GM18861 (cell line): ENCODE data around the gene XXYLT1.
"Not testable (repeated sequence)": the region's sequence is repeated elsewhere in the genome, so short reads cannot be mapped to it uniquely, and the experiment has no call there.

Experiments used
- ATAC-seq: cut with Tn5 transposase; IDR thresholded peaks from one replicate; pipeline ENCODE4 v1.9.1; 2021; ENCODE audit not compliant: unreplicated experiment

XXYLT1 gene

GRCh38 chr3:195056506-195056905, 214.5 kb downstream of the XXYLT1 start:
- ATAC-seq: no peak

- no peak for ATAC-seq
Observed at GRCh38 chr3:195054311-195054710, 216.6 kb downstream of the XXYLT1 start.

GRCh38 chr3:195052939-195053338, 218.0 kb downstream of the XXYLT1 start:
- no peak for ATAC-seq

- not testable (repeated sequence) for ATAC-seq
Observed at GRCh38 chr3:195050296-195050695, 220.7 kb downstream of the XXYLT1 start.

DNA sequence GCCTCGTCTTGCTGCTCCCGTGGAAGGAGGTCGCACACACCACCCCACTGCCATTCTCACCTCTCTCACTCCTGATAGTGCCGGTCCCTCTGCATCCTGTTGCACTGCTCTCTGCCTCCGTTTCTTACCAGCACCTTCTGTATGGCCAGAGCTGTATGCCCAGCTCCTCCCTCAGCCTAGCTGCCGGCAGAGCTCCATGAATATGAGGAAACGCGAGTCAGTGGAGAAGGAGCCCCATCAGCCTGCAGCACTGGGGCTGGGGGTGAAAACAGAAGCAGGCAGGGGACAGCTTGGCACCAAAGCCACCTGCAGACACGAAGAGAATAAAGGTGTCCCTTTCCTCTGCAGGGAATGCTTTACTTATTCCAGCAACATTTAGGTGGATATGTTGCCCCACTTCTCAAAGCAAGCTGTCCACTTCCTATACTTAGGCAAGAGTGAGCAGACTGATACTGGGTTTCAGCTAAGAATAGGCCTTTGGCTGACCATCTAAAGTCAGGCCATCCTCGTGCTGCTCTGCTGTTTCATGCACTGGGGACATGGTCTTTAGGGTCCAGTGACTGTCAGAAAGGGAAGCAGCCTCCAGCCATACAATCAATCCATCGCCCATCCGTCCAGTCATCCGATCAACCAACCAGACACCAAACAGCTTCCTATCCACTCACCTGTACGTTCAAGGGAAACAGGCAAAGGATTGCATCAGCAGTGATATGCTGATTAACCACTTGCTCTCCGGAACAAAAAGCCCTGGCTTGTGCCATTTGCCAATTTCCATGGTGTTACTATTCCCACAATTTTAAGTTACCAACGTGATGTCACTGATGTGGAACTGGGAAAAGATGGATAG, 222.7 kb downstream of the XXYLT1 start:
- no peak for ATAC-seq

DNA sequence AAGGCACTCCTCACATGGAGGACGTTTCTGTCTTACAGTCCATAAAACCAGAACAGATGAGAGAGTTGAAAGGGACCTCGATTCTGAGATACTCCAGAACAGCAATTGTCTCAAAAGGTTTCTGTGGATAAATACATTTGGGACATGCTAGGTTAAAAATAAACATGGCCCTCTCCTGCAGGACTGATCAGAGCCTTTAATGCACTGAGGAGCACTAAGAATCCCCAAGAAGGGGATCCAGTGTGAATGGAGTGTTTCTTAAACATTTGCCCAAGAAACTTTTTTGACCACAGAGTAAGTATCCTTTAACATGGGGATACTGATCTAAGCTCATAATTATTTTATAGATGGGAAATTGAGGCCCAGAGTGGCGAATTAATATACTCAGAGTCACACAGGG, 223.4 kb downstream of the XXYLT1 start:
- ATAC-seq: no peak

DNA sequence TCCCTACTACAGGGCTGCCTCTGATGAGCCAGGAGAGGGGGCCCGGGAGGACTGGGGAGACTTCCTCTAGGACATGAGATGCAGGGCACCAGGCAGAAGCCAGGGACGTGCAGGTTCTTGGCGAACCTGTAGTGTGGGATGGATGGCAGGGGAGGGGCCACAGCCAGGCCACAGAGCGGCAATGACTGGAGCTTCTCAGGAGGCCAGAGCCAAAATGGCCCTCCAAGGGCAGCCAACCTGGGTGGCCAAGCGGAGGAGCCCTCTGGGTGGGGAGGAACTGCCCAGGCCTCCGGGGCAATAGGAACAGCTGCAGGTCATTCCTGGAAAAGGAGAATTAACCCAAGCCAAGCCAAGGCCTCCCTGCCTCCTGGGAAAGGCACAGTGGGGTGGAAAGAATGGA, 224.5 kb downstream of the XXYLT1 start:
- ATAC-seq: no peak

GRCh38 chr3:195045481-195046210, 225.3 kb downstream of the XXYLT1 start:
- ATAC-seq: no peak

DNA sequence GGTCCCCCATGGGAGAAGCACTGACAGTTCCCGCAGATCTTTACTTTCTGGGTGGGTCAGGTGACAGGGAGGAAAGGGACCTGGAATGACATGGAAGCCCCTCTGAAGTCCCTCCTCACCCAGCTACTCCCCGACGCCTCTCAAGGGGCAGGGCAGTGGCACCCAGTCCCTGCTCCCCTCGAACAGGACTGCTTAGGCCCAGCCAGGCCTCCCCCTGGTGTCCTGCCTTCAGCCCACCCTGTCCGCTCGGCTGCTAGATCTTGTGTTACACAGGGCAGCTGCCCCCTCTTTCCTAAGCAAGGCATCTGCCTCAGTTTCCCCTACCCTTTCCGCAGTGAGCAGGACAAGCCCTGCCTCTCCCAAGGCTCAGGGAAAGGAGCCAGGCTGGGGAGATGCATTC, 226.5 kb downstream of the XXYLT1 start:
- no peak for ATAC-seq

GRCh38 chr3:195043607-195044339, 227.2 kb downstream of the XXYLT1 start:
- ATAC-seq: no peak

DNA sequence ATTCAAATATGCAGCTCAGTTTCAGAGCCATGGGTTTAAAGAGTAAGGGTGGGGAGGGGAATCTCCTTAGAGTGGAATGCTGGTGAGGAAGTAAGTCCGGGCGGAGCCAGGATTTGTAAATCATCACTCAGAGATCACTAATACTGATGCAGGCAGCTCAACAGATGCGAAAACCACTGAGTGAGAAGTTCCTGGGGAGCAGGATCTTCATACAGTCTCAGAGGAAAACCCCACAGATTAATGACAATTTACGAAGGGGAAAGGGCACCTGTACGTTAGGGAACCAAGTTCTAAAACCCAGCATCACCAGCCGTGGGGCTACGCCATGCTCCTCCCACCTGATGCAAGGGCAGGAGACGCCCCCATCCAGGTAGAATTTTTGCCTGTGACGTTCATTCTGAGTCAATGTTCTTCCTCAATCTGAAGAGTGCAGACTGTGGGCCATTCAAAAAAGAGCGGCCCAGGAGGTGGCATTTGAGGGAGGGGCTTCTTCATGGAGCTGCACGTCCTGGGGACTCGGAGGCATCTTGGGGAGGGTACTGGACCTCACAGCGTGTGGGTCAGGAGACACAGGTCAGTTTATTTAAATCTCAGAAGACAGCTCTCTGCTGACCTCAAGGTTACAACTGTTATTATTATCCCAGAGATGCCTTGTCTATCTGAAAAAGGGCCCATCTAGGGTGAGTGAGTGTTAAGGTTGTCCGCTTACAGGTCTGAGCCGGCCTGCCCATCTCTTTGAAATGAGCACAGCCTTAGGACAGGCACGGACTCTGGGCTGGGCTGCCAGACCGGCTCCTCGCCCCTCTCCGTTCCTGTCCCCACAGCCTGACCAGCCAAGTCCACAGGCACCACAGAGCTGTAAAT, 228.0 kb downstream of the XXYLT1 start:
- ATAC-seq: no peak

GRCh38 chr3:195041871-195042742, 228.9 kb downstream of the XXYLT1 start:
- no peak for ATAC-seq

GRCh38 chr3:195040773-195041520, 230.0 kb downstream of the XXYLT1 start:
- ATAC-seq: no peak

GRCh38 chr3:195040094-195040493, 230.9 kb downstream of the XXYLT1 start:
- no peak for ATAC-seq

DNA sequence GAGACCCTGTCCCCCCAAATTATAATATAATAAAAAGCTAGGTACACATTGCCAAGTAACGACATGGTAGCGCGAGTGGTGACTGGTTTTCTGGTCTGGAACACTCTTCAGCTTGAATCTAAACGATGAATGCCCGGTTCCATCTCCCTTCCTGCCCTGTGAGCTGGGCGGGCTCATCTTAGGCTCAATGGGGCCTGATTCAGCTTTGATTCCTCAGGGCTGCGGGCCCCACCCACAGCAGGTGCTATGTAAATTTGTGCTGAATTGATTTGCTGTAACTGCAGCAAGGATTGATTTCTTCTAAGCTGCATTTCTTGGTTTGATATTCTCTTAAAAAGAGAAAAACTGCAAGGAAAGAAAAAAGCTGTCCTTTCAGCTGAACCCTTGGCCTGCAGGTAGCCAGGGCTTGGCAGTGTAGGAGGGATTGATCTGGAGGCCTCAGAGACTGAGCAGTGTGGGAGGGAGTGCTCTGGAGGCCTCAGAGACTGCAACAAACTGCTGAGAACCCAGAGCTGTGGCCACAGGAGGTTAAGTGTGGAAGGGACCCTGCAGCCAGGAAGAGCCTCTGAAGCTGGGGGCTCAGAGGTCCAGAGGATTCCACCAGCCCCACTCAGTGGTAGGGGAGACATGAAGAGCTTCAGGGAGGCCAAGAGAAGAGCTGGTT, 231.6 kb downstream of the XXYLT1 start:
- ATAC-seq: no peak

DNA sequence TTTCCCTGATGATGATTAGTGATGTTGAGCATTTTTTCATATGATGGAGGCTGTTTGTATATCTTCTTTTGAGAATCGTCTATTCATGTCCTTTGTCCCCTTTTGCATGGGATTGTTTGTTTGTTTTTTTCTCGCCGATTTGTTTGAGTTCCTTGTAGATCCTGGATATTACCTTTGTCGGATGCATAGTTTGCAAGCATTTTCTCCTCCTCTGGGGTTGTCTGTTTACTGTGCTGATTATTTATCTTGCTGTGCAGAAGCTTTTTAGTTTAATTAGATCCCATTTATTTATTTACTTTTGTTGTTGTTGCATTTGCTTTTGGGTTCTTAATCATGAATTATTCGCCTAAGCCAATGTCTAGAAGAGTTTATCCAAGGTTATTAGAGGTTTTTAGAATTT, 232.8 kb downstream of the XXYLT1 start:
- no peak for ATAC-seq

DNA sequence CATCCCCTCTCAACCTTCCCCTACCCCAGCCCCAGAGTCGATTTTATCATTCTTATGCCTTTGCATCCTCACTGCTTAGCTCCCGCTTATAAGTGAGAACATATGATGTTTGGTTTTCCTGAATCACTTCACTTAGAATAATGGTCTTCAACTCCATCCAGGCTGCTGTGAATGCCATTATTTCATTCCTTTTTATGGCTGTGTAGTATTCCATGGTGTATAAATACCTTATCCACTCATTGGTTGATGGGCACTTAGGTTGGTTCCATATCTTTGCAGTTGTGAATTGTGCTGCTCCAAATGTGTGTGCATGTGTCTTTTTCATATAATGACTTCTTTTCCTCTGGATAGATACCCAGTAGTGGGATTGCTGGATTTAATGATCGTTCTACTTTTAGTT, 233.4 kb downstream of the XXYLT1 start:
- ATAC-seq: not testable (repeated sequence)

DNA sequence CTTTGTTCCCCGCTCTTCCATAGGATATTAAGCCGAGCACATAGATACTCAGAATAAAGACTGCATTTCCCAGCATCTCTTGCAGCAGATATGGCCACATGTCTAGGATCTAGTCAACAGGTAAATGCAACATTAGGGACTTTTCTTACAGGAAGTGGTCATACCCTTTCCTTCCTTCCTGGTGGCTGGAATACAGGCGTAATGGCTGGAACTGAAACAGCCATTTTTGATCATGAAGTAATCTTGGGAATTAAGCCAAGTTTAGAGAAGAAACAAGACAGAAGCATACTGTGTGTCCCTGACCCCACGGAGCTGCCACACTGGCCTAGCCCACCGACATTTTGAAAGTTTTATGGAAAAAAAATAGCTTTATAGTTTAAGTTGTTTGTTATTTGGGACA, 234.0 kb downstream of the XXYLT1 start:
- ATAC-seq: no peak

DNA sequence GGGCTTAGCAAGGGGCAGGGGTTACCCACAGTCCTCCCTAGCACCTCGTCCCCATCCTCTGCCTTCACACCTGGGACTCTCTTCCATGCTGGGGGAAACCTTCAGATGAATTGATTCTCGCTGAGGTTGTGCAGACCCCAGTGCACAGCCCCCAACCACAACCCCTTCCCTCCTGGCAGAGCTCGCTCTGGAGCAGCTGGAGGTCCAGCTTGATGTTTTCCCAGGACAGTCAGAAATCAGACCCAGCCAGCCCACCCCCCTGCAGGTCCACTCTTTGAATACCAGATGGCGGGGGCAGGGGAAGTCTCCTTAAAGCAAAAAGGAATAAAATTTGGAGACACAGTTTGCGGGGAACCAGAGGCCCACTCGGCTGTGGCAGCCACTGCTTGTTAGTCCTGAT, 234.4 kb downstream of the XXYLT1 start:
- ATAC-seq: no peak
